Measurements from ENCODE around the gene KRTAP10-12. TPM values are rescaled to one million over a fixed set of nuclear protein-coding genes. Genes with fewer than 3 reads are reported as not detected.

KRTAP10-12 gene
- polyA plus RNA-seq, 1 donor from 2014 or later: not detected

DNA sequence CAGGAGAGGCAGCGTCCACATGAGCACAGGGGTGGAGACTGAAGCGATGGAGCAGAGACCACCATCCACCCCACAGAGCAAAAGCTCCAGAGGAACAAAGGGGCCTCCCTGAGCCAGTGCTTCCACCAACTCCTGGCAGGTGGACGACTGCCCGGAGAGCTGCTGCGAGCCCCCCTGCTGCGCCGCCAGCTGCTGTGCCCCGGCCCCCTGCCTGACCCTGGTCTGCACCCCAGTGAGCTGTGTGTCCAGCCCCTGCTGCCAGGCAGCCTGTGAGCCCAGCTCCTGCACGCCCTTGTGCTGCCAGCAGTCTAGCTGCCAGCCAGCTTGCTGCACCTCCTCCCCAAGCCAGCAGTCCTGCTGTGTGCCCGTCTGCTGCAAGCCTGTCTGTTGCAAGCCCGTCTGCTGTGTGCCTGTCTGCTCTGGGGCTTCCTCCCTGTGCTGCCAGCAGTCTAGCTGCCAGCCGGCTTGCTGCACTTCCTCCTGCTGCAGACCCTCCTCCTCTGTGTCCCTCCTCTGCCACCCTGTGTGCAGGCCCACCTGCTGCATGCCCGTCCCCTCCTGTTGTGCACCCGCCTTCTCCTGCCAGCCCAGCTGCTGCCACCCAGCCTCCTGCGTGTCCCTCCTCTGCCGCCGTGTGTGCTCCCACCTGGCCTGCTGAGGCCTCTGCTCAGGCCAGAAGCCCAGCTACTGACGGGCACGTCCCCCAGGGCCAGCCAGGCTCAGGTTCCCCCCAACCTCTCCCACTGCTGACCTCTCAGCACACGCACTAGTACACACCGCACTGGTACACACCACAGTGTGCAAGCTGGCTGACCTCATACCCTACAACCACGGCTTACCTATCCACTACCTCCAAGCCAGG lies 5.4 kb downstream of the KRTAP10-12 start:
- no peak overlapping the region for H3K4me2 ChIP-seq (ENCODE audit: low read length)

DNA sequence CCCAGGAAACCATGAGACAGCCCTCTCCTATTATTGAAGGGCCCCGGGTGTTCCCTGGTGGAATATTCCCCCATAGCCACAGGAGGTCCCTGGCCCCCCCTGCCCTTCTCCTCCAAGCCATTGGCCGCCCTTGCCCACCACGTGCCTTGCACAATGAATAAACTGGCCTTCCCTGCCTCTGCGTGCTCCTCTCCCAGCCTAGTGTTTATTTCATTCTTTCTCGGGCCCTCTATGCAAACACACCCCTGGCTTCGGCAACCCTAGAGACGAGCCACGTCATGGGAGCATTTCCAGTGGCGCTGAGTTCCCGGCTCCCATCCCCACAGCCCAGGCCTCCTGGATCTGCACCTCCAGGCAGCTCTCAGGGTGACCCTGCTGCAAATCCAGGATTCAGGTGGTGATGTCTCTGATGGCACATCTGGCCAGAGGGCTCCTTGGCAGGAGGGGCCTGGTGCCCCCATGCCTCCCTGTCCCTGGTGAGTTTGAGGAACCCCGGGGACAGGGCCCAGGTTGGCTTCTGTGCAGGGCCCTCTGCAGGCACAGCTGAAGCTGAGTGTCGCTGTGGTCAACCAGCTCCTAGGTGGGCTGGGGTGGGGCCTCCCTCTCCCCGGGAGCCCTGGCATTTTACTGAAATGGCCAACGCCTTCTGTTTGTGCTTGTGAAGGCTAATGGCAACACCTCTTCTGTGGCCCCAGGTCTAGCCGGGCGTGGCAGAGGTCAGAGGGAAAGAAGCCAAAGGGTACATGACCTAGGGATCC lies 6.2 kb downstream of the KRTAP10-12 start:
- H3K9me3 ChIP-seq (ENCODE audit: low read length): no peaks in the 10 kb centered on the region
- H2AFZ ChIP-seq (ENCODE audit: low read depth, low read length): no peak overlapping the region
- no peak overlapping the region for H3K4me3 ChIP-seq (ENCODE audit: low read length)
- TF ChIP-seq EZH2 (IDR thresholded peaks at IDR 0.05; ENCODE audit: borderline replicate concordance, insufficient read depth, low read length, poor library complexity, severe bottlenecking) (no peak), EP300 (conservative IDR thresholded peaks at IDR 0.05; ENCODE audit: poor library complexity, severe bottlenecking) (no peak), RAD21 (conservative IDR thresholded peaks at IDR 0.05) (no peak), SMC3 (conservative IDR thresholded peaks at IDR 0.05; ENCODE audit: poor library complexity) (no peak), TAF1 (IDR thresholded peaks at IDR 0.05; ENCODE audit: low read depth) (no peak), POLR2AphosphoS5 (IDR thresholded peaks at IDR 0.05) (no peak), MXI1 (conservative IDR thresholded peaks at IDR 0.05; ENCODE audit: poor library complexity, severe bottlenecking) (no peak)
- TF ChIP-seq, protein P1, sequence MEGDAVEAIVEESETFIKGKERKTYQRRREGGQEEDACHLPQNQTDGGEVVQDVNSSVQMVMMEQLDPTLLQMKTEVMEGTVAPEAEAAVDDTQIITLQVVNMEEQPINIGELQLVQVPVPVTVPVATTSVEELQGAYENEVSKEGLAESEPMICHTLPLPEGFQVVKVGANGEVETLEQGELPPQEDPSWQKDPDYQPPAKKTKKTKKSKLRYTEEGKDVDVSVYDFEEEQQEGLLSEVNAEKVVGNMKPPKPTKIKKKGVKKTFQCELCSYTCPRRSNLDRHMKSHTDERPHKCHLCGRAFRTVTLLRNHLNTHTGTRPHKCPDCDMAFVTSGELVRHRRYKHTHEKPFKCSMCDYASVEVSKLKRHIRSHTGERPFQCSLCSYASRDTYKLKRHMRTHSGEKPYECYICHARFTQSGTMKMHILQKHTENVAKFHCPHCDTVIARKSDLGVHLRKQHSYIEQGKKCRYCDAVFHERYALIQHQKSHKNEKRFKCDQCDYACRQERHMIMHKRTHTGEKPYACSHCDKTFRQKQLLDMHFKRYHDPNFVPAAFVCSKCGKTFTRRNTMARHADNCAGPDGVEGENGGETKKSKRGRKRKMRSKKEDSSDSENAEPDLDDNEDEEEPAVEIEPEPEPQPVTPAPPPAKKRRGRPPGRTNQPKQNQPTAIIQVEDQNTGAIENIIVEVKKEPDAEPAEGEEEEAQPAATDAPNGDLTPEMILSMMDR (IDR thresholded peaks at IDR 0.05; ENCODE audit: poor library complexity, severe bottlenecking): no peak
- TF ChIP-seq, protein P2, sequence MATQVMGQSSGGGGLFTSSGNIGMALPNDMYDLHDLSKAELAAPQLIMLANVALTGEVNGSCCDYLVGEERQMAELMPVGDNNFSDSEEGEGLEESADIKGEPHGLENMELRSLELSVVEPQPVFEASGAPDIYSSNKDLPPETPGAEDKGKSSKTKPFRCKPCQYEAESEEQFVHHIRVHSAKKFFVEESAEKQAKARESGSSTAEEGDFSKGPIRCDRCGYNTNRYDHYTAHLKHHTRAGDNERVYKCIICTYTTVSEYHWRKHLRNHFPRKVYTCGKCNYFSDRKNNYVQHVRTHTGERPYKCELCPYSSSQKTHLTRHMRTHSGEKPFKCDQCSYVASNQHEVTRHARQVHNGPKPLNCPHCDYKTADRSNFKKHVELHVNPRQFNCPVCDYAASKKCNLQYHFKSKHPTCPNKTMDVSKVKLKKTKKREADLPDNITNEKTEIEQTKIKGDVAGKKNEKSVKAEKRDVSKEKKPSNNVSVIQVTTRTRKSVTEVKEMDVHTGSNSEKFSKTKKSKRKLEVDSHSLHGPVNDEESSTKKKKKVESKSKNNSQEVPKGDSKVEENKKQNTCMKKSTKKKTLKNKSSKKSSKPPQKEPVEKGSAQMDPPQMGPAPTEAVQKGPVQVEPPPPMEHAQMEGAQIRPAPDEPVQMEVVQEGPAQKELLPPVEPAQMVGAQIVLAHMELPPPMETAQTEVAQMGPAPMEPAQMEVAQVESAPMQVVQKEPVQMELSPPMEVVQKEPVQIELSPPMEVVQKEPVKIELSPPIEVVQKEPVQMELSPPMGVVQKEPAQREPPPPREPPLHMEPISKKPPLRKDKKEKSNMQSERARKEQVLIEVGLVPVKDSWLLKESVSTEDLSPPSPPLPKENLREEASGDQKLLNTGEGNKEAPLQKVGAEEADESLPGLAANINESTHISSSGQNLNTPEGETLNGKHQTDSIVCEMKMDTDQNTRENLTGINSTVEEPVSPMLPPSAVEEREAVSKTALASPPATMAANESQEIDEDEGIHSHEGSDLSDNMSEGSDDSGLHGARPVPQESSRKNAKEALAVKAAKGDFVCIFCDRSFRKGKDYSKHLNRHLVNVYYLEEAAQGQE (IDR thresholded peaks at IDR 0.05; ENCODE audit: borderline replicate concordance): no peak
- H3K4me2 ChIP-seq (ENCODE audit: low read length): no peak overlapping the region
- H3K79me2 ChIP-seq (replicated peaks; ENCODE audit: insufficient read depth, low read length): no peaks in the 10 kb centered on the region
- no peaks in the 10 kb centered on the region for H3F3A ChIP-seq (ENCODE audit: insufficient read depth, low read length, poor library complexity, severe bottlenecking)
- H3K9me2 ChIP-seq (ENCODE audit: insufficient read depth, low read length): no peaks in the 10 kb centered on the region
- peaks cover 40% of the 10 kb centered on the region for H3K27me3 ChIP-seq (ENCODE audit: insufficient read depth, low read depth, low read length)
- no peak overlapping the region for H3K27ac ChIP-seq (ENCODE audit: low read length)
- no peak overlapping the region for H3K9ac ChIP-seq (ENCODE audit: low read length)
- no peaks in the 10 kb centered on the region for H3K36me3 ChIP-seq (ENCODE audit: insufficient read depth, low read length)
- H4K20me1 ChIP-seq (ENCODE audit: insufficient read depth): no peaks in the 10 kb centered on the region

More for the DNA sequence above, 5.4 kb downstream of the KRTAP10-12 start:
- Histone ChIP-seq H4K20me1 (ENCODE audit: insufficient read depth) (no peaks in the 10 kb centered on the region), H3K9me3 (ENCODE audit: low read length) (no peaks in the 10 kb centered on the region), H3K36me3 (ENCODE audit: insufficient read depth, low read length) (no peaks in the 10 kb centered on the region), H3K4me3 (ENCODE audit: low read length) (no peak overlapping the region), H3F3A (ENCODE audit: insufficient read depth, low read length, poor library complexity, severe bottlenecking) (no peaks in the 10 kb centered on the region), H3K79me2 (replicated peaks; ENCODE audit: insufficient read depth, low read length) (no peaks in the 10 kb centered on the region), H3K9me2 (ENCODE audit: insufficient read depth, low read length) (no peaks in the 10 kb centered on the region), H2AFZ (ENCODE audit: low read depth, low read length) (no peak overlapping the region), H3K27me3 (ENCODE audit: insufficient read depth, low read depth, low read length) (peaks cover 32% of the 10 kb centered on the region), H3K9ac (ENCODE audit: low read length) (no peak overlapping the region), H3K27ac (ENCODE audit: low read length) (no peak overlapping the region)
- TF ChIP-seq SMC3 (conservative IDR thresholded peaks at IDR 0.05; ENCODE audit: poor library complexity) (no peak), EZH2 (IDR thresholded peaks at IDR 0.05; ENCODE audit: borderline replicate concordance, insufficient read depth, low read length, poor library complexity, severe bottlenecking) (no peak), TAF1 (IDR thresholded peaks at IDR 0.05; ENCODE audit: low read depth) (no peak), MXI1 (conservative IDR thresholded peaks at IDR 0.05; ENCODE audit: poor library complexity, severe bottlenecking) (no peak)
- TF ChIP-seq, protein P1 (IDR thresholded peaks at IDR 0.05; ENCODE audit: poor library complexity, severe bottlenecking): no peak

Measured in neural cell (in vitro differentiated cells).